T-helper 22 cell (primary cell): Measurements from ENCODE around the gene GLT1D1.

Experiments
- DNase-seq: peaks from one replicate; pipeline ENCODE4 v3.0.0-alpha.2; 2020; ENCODE audit warnings: low read depth

Gene GLT1D1

DNA sequence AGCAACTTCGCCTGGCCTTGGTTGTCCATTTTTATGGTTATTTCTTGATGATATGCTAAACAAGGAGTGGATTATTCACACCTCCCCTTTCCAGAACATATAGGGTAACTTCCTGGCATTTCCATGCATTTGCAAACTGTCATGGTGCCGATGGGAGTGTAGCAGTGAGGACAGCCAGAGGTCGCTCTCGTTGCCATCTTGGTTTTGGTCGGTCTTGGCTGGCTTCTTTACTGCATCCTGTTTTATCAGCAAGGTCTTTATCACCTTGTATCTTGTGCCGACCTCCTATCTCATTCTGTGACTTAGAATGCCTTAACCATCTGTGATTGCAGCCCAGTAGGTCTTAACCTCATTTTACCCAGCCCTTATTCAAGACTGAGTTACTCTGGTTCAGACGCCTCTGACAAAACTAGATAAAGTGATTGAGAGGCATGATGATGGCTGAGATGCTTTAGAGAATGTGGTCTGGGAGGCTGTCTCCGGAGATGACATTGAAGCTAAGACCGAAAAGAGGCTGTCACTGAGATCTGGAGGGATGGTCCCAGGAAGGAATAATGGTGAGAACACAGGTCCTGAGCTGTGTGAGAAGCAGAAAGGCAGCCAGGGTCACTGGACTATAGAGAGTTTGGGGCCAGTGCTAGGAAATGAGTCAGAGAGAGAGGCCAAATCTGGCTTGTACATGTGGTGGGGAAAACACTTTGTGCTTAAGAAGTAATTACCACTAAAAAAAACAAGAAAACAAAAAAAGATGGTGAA lies 2.9 kb downstream of the GLT1D1 start:
- DNase-seq, result no peak

- no peak for DNase-seq
These were observed 3.5 kb downstream of the GLT1D1 start for GRCh38 chr12:128856791-128857078.

DNA sequence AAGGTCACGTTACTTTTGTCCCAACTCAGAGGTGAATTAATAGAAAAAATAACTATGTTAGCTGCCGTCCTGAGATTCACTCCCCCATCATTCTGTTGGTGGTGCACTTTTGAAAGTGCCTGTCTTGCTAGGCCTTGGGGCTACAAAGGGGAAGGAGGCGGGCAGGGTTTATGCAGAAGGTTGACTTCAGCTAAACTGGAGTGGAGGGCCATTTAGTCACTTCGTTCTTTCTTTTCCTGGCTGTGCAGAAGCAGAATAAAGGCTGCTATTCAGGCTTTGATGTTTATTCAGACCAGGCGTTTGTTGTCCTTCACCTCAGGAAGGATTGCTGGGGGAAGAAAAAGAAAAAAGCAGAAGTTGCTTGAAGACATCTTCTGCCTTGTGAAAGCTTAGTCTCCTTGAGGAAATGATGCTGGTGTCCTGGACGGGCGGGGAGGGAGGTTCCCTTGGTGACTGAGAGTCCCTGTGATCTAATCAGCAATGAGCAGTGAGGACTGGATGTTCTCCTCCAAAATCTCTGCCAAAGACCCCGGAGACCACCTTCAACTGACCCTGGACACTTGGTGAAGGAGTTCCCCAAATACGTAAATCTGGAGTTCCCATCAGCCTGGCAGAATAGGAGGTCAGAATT lies 4.0 kb downstream of the GLT1D1 start:
- no peak for DNase-seq

GRCh38 chr12:128859311-128859710 lies 6.0 kb downstream of the GLT1D1 start:
- no peak for DNase-seq

DNA sequence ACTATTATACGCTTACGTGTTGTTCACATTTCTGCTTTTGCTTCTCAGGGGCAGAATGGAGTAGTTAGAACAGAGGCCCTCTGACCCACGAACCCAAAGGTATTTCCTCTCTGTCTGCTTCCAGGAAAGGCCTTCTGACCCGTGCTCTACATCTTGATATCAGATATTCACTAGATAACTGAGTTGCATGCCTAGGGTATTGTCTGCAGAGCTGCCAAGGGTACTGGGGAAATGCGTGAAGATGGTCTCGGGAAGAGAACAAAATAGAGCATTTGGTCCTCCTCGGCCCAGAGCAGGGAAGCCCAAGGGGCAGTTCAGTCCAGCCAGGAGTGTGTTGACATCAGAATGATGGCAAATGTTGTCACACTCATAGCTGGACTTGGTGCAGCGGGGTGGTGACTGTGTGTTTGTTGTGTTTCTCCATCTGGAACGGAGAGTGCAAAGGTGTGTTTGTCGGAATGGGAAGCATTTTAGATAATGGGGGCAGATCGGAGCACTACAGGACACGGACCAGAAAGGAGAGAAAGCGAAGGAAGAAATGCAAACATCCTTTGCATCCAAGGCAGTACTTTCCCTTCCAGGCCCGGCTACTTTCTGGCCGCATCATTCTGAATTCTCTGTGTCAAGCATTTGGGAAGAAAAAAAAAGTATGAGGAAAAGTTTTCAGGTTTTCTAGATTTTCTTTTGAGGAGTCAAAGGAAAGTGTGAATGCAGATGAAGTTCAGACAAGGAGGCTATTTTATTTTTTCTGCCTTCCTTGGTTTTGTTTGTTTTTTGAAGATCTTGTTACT lies 8.1 kb downstream of the GLT1D1 start:
- no peak for DNase-seq

DNA sequence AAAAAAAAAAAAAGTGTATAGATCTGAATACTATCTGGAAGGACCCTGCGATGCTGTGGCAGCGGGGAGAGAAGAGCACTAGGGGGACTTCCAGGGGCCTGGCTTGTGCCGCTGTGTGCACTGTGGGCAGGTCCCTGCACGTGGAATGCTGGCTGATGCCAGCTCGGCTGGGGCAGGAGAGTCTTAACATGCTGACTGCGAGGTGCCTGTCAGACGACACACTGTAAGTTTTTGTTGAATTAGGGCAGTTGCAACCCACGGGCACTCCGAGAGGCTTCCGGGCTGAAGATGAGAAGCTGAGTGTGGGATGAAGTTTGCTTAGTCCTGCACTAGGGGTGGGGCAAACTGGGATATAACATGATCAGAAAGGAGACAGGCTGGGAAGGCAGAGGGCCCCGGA lies 10.7 kb downstream of the GLT1D1 start:
- DNase-seq, result no peak

GRCh38 chr12:128864516-128865186 lies 11.4 kb downstream of the GLT1D1 start:
- DNase-seq, result no peak

- no peak for DNase-seq
These were observed 14.2 kb downstream of the GLT1D1 start for GRCh38 chr12:128867466-128867865.

DNA sequence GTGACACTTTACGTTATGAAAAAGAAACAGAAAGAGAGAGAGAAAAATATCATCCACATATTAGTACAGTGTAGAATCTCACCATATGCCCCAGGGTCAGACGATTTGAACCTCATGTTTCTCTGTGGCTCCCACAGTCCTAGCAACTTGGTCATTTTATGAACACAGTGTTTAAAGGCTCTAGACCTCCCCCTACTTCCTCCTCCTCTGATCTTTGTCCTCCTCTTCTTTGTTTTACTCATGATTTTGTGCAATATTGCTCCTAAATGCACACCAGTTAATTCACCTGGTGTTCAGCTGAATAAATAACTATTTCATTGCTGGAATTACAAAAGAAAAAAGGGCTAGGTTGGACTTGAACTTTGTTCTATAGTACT lies 18.2 kb downstream of the GLT1D1 start:
- DNase-seq, result no peak

GRCh38 chr12:128872303-128872702 lies 19.0 kb downstream of the GLT1D1 start:
- DNase-seq, result no peak

DNA sequence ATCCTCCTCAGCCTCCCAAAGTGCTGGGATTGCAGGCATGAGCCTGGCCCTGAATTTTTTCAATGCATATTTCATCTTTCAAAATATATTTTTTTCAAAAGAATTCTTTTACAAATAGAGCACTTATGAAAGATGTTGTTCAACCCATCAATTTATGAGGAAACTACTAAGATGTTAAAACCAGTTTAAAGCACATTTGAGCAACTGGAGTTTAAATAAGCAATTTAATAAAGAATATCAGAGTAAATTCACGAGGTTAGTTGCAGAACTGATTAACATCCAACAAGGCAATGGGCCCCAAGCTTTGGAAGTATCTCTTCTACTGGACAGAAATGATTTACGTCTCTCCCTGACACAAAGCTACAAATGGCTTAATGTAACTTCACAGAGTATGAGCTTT lies 23.3 kb downstream of the GLT1D1 start:
- no peak for DNase-seq

DNA sequence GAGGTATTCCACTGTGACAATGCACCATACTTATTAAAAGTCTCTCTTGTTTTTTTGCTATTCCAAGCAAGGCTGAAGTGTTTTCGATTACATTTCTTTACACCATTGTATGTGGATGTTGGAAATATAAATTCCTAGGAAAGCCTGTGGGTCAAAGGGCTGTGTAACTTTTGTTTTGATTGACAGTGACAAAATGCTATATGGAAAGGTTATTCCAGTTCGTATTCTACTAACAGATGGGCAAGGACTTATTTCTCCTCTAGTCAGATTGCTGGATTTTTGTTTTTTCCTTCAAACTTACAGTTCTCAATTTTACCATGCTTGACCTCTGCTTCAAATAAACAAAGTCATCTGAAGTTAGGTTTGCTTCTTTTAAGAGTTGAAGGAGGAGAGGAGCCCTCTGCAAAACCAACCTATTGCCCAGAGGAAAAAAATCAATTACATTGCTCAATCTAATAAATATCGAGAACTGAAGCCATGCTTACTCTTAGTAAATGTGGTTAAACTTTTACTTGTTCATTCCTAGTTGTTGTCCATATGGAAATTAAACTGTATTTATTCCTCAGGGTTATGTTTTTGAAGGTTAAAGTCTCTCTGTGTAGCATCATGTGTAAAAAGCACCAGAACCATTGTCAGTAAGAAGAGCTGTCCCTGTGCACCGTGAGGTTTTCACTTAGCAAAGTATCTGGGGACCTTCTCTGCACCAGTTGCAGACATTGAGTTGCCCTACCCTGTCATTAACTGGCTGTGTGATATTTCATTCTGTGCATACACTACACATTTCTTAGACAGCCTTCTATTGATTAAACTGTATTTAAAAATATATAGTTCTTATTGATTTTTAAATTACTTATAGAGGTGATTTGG lies 26.9 kb downstream of the GLT1D1 start:
- DNase-seq, result no peak

DNA sequence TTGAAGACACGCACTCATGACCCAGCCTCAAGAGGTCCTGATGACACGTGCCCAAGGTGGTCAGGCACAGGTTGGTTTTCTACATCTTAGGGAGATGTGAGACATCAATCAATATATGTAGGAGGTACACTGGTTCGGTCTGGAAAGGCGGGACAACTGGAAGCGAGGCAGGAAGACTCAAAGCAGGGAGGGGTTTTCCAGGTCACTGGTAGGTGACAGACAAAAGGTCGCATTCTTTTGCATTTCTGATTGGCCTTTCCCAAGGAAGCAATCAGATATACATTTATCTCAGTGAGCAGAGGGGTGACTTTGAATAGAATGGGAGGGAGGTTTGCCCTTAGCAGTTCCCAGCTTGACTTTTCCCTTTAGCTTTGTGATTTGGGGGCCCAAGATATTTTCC lies 38.6 kb downstream of the GLT1D1 start:
- DNase-seq, result no peak

DNA sequence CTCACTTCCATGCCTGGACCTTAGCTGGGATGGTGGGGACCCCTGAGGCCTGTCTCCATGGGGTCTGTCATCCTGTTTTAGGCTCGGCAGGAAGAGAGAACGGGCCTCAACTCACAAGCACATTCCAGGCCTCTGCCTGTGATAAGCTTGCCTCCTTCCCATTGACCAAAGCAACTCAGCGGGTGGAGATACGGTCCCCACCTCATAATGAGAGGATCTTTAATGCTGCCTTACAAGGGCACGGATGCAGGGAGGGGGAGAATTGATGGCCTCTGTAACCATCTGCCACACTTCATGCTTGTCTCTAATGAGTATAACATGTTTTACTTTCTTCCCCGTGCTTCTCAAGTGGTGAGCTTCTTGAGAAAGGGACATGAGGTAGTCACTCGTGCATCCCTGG lies 50.0 kb downstream of the GLT1D1 start:
- no peak for DNase-seq

DNA sequence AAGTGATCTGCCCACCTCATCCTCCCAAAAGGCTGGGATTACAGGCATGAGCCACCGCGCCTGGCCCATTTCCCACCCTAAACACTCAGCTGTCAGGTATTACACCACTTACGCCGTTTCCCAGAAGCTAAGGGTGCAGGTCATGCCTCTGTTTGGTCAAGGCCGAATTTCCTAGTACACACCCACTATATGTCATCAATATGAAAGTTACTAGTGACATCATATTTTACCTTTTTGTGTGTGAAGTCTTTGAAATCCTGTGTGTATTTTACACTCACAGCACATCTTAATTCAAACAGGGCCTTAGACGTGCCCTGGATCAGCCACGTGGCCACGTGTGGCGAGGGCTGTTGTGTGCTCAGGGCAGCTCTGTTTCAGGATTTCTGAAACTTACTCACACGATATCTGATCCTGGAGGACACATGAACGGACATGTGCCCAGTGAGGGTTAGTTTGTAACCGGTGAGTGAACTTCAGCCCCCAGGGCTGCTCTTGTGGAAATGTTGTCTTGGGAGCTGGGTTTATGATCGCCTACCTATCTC lies 51.8 kb downstream of the GLT1D1 start:
- no peak for DNase-seq

- DNase-seq, result no peak
These were observed 53.3 kb downstream of the GLT1D1 start for GRCh38 chr12:128906485-128907137.

DNA sequence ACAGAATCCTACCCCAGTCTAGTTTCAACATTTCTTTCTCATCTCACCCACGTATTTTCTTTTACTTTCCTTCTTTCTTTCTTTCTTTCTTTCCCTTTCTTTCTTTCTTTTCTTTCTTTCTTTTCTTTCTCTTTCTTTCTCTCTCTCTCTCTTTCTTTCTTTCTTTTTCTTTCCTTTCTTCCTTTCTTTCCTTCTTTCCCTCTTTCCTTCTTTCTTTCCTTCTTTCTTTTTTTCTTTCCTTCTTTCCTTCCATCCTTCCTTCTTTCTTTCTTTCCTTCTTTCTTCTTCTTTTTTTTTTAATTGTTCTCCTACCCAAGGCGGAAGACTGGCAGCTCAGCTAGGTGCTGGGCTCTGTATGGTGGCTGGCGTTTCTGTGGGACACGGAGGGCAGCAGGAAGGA lies 55.0 kb downstream of the GLT1D1 start:
- no peak for DNase-seq

- DNase-seq, result no peak
These were observed 56.4 kb downstream of the GLT1D1 start for GRCh38 chr12:128909653-128910052.

- no peak for DNase-seq
These were observed 57.4 kb downstream of the GLT1D1 start for GRCh38 chr12:128910629-128911028.

- no peak for DNase-seq
These were observed 58.6 kb downstream of the GLT1D1 start for GRCh38 chr12:128911861-128912260.
